ENCODE measurements around the gene BARX2.

DNA sequence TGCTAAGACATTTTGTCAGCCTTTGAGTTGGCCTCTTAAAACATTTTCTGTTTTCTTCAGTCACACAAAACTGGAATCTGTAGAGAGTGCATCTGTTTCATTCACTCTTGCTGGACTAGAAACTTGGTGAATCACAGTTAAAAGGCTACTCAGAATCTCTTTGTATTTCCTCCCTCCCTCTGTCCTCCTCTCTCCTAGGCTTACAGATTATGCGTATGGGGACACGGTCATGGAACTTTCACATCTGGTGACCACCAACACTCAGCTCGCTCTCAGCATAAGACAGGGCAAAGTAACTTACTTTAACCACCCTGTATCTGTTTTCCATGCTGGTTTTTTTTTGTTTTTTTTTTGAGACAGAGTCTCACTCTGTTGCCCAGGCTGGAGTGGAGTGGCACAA, 50.4 kb downstream of the BARX2 start:
- TF ChIP-seq RAD21 (IDR thresholded peaks at IDR 0.05; ENCODE audit: low read depth) (no peak), CREB1 (IDR thresholded peaks at IDR 0.05; ENCODE audit: low read depth) (no peak), EP300 (IDR thresholded peaks at IDR 0.05; ENCODE audit: borderline replicate concordance) (no peak), CEBPB (IDR thresholded peaks at IDR 0.05) (no peak), ZBTB7A (IDR thresholded peaks at IDR 0.05; ENCODE audit: low read depth) (no peak), NFIC (IDR thresholded peaks at IDR 0.05) (no peak)
- TF ChIP-seq, protein P1, sequence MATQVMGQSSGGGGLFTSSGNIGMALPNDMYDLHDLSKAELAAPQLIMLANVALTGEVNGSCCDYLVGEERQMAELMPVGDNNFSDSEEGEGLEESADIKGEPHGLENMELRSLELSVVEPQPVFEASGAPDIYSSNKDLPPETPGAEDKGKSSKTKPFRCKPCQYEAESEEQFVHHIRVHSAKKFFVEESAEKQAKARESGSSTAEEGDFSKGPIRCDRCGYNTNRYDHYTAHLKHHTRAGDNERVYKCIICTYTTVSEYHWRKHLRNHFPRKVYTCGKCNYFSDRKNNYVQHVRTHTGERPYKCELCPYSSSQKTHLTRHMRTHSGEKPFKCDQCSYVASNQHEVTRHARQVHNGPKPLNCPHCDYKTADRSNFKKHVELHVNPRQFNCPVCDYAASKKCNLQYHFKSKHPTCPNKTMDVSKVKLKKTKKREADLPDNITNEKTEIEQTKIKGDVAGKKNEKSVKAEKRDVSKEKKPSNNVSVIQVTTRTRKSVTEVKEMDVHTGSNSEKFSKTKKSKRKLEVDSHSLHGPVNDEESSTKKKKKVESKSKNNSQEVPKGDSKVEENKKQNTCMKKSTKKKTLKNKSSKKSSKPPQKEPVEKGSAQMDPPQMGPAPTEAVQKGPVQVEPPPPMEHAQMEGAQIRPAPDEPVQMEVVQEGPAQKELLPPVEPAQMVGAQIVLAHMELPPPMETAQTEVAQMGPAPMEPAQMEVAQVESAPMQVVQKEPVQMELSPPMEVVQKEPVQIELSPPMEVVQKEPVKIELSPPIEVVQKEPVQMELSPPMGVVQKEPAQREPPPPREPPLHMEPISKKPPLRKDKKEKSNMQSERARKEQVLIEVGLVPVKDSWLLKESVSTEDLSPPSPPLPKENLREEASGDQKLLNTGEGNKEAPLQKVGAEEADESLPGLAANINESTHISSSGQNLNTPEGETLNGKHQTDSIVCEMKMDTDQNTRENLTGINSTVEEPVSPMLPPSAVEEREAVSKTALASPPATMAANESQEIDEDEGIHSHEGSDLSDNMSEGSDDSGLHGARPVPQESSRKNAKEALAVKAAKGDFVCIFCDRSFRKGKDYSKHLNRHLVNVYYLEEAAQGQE (IDR thresholded peaks at IDR 0.05; ENCODE audit: low read depth): no peak
- TF ChIP-seq, protein P2, sequence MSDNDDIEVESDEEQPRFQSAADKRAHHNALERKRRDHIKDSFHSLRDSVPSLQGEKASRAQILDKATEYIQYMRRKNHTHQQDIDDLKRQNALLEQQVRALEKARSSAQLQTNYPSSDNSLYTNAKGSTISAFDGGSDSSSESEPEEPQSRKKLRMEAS (IDR thresholded peaks at IDR 0.05): no peak
- TF ChIP-seq, protein P3, sequence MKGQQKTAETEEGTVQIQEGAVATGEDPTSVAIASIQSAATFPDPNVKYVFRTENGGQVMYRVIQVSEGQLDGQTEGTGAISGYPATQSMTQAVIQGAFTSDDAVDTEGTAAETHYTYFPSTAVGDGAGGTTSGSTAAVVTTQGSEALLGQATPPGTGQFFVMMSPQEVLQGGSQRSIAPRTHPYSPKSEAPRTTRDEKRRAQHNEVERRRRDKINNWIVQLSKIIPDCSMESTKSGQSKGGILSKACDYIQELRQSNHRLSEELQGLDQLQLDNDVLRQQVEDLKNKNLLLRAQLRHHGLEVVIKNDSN (IDR thresholded peaks at IDR 0.05): no peak

Measured in Ishikawa (cell line).